GM19023 (cell line): ENCODE data around the gene RAP1GAP.

Experiments used
- ATAC-seq: cut with Tn5 transposase; IDR thresholded peaks from one replicate; pipeline ENCODE4 v1.9.1; 2021; ENCODE audit warnings: mild to moderate bottlenecking, moderate library complexity; ENCODE audit not compliant: unreplicated experiment

The RAP1GAP gene

DNA sequence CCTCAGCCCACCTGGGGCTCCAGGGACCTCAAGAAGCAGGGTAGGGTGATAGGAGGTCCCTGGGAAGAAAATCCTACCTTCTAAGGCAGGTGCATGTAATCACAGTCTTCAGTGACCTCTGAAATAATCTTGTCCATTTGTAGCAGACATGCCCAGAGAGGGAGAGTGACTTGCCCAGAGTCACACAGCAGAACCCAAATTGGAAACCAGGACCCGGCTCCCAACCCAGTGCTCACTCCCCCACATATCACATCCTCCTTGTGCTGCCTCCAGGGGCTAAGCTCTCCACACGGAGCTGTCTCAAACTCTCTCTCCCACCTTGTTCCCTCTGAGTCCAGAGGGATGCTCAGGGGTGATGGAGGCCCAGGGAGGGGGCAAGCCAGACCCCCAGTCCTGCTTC, 72.5 kb downstream of the RAP1GAP start:
- no peak for ATAC-seq

- no peak for ATAC-seq
These were observed 73.0 kb downstream of the RAP1GAP start for GRCh38 chr1:21596174-21596573.

- no peak for ATAC-seq
These were observed 73.9 kb downstream of the RAP1GAP start for GRCh38 chr1:21594935-21595897.

GRCh38 chr1:21594501-21594900, 74.7 kb downstream of the RAP1GAP start:
- no peak for ATAC-seq

DNA sequence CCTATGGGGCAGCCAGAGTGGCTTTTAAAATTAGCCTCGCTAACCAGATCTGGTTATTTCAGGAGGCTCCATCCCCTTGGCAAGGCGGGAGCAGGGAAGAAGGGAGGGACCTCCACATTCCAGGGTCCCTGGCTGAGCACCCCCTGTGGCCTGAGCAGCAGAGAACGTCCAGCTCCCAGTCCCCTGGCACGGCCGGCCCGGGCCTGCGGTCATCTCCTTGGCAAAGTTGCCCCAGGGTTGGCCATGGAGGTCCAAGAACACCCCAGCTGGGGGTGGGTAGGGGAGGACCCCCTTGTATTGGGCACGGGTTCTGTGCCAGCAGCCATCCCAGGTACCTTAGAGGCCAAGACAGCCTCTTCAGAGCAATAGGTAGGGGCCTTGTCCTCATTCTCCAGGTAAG, 75.9 kb downstream of the RAP1GAP start:
- no peak for ATAC-seq

DNA sequence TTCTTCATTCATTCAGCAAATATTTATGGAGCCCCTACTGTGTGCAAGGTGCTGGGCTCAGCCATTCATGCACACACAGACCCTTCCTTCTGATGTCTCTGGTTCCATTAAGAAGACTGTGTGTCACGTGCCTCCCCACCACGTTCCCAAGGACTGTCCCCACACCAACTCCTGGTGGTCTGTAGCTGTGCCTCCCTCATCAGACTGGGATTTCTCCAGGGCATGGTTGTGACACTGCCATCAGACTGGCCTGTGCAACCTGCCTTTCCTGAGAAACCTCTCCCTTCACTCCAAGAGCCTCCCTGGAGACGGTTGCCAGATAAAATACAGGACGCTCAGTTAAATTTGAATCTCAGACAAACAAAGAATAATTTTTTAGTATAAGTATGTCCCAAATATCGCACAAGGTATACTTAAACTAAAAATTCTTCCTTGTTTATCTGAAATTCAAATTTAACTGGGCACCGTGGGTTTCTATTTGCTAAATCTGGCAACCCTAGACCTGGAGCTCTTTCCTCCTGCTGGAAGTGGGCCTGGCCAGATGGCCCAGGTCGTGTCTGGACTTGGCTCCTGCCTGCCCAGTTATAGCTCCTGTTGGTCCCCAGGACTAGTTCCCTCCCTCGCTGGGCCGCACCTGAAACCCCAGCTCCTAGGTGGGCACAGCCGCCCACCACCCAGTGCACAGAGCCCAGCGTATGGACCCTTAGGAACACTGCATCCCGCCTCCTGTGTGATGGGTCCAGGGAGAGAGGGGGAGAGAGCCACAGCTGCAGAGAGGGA, 76.9 kb downstream of the RAP1GAP start:
- no peak for ATAC-seq

DNA sequence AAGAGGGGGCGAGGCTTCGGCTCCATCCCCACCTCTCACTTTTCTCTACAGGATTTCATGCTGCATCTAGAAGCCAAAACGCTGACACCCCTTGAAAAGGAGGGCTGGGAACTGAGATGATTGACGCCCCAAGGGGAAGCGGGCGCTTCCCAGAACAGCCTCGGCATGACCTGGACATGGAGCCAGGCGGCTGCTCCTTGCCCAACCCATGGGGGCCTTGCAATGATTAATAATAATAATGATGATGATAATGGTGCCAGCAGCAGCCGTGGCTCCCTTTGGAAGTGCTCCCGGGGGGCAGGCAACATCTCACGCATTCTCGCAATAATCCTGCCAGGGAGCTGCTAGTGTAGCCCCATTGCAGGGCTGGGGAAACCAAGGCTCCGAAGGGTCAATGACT, 78.2 kb downstream of the RAP1GAP start:
- ATAC-seq, result no peak

DNA sequence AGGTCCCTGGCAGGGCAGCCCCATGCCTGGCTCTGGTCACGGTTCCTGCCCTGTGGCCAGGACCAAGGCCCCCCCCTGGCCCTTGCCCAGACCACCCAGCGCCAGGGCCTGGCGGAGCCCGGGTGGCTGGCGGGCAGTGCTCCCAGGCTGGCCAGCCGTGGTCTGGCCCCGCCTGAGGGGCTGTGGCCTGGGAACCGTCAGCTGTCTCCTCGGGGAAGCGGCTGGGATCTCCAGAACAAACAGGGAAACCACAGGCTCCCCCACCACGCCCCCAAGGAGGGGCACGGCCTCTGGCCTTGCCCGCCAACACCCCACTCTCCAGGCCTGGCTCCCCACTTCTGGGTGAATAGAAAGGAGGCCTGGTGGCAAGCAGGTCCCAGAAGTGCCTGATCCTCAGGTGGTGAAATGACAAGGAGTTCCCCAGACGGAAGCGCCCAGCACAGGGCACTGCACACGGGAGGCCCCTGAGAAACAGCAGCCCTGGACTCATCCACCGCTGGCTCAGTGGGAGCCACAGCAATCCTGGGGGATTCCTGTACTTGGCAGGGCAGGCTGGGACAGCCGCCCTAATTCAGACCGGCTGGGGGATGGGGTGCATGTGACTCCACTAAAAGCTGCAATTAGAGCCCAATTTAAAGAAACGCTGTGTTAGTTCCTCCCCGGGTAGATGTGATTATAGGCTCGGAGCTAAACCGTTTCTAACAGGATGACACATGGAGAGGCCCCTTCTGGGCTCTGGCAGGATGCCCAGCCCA, 78.9 kb downstream of the RAP1GAP start:
- no peak for ATAC-seq

DNA sequence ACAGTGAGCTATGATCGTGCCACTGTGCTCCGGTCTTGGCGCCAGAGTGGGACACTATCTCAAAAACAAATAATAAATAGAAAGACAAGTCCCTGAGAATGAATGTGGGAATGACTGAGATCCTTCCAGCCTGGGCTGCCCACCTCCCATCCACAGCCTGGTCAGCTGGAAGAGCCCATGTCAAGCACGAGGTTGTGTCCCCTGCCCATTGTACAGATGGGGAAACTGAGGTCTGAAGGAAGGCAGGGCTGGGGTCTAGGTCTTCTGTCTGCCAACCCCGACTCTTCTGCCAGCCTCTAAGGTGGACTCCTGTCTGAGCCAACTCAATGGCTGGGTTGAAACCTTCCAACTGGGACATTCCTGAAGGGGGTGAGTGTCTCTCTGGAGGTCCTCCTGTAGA, 79.5 kb downstream of the RAP1GAP start:
- no peak for ATAC-seq

DNA sequence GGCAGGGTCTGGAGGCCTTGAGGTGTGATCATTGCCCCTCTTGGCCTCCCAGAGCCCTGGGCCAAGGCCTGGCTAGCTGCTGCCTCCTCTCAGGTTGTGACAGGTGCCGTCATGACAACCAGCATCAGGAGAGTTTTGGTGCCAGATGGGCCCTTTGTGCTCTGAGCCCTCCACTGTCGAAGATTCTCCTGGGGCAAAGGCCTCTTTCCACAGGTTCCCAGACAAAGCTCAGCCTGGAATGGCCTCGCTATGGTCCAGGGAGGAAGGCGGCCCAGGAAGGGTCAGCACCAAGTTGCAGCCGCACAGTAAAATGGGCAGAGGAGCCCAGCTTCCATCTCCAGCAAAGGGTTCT, 81.6 kb downstream of the RAP1GAP start:
- ATAC-seq, result no peak

DNA sequence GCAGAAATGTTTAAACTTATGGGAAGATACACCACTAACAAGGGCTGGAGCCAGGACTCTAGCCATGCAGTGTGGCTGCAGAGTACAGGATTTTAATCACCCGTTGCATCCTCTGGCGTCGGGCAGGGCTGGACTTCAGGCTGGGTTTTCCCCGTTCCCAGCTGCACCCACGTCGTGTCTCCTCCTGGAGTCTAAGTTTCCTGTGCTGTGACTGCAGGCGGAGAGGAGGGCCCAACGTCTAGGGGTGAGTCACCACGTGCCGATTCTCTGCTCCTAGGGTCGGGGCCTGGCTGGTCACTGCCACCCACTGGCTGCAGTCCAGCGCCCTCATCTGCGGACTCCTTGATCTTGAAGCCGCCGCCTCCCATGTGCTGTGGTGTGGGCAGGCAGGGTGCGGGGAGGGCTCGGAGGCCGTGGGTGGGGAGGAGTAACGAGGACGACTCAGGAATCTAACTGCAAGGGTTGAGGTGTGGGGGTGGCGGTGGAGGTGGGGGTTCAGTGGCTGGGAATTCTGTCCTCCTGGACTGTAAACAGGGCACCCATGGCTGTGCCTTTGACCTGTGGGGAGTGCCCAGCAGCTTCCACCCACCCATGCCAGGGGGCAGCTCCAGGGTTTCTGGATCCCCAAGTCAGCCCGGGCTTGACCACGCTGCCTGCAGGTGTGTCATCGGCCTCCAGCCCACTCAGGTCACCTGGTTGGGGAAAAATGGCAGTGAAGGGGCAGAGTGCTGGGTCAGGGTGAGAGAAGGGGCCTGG, 82.1 kb downstream of the RAP1GAP start:
- ATAC-seq, result no peak

DNA sequence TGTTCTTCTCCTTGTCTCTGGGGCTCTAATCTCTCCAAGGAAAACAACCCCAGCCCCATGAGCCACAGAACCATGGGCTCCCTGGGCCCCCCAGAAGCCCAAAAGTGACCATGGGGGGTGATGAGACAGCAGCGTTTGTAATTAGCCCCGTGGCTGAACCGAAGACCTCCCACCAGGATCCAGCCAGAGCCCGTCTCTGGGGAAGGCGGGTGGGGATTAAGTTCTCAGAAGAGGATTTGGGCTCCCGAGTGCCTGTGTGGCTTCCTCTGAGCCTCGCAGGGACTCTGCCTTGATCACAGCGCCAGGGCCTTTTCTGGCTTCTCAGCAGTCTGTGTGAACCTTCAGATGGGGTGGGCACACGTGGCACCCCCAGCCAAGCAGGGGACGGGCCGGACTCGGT, 82.9 kb downstream of the RAP1GAP start:
- no peak for ATAC-seq

DNA sequence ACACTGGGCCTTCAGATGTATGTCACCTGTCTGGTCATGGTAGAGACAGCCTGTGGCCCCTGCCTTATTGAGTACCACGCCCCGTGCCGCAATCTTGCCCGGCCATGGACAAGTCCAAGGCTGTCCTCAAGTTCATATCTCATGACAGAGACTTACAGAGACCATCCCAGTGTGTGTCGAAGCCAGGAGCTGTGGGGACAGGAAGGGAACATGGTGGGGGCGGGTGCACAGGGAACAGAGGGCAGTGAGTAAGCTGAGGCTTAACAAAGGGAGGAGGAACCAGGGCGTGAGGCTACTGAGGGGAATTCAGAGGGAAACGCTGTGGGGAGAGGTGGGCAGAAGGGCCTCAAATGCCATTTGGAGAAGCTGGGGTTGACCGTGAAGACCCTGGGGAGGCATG, 84.1 kb downstream of the RAP1GAP start:
- ATAC-seq, result no peak

DNA sequence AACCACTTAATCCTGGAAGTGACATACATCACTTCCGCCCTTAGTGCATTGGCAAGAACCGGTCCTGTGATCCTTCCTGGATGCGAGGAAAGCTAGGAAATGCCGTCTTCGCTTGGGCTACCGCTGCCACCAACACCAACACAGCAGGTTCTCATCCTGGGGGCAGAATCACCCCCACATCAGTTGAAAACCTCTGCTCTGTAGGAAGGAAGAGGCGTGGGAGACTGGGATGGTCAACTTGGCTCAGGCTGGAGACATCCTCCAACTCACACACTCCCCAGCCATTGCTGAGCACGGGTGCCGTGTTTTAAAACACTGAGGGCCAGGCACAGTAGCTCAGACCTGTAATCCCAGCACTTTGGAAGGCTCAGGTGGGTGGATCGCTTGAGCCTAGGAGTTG, 85.1 kb downstream of the RAP1GAP start:
- no peak for ATAC-seq

DNA sequence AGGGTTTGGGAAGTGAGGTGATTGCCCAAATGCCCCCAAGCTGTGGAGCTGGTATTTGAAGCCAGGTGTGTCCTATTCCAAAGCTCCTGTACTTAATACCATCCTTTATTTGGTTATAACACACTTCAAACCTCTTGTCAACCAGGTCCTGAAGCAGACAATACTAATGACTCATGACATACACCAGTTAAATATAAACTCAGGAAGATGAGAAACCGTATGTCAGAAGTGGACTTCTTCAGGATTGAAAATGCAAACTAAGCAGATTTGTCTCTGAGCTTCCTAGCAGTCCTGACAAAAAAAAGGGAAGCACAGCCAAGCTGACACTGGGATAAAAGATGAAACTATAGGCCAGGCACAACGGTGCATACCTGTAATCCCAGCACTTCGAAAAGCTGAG, 89.4 kb downstream of the RAP1GAP start:
- ATAC-seq, result no peak

GRCh38 chr1:21577933-21578332, 91.2 kb downstream of the RAP1GAP start:
- no peak for ATAC-seq

DNA sequence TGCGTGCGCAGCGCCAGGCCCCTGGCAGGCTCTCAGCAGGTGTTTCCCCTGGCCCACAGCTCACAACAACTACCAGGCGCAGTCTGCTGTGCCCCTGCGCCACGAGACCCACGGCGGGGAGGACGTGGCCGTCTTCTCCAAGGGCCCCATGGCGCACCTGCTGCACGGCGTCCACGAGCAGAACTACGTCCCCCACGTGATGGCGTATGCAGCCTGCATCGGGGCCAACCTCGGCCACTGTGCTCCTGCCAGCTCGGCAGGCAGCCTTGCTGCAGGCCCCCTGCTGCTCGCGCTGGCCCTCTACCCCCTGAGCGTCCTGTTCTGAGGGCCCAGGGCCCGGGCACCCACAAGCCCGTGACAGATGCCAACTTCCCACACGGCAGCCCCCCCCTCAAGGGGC, 91.8 kb downstream of the RAP1GAP start:
- ATAC-seq, result no peak

- ATAC-seq, result no peak
These were observed 92.4 kb downstream of the RAP1GAP start for GRCh38 chr1:21576798-21577187.

GRCh38 chr1:21576031-21576797, 92.9 kb downstream of the RAP1GAP start:
- no peak for ATAC-seq

GRCh38 chr1:21575351-21575942, 93.7 kb downstream of the RAP1GAP start:
- ATAC-seq, result no peak
